Stimulated activated CD8-positive, alpha-beta memory T cell treated with anti-CD3 and anti-CD28 coated beads, Interleukin-4, amount 100 ng/mL, for 24 hours (primary cell): ENCODE data around the gene S100A9.
"Not testable (repeated sequence)": the region's sequence is repeated elsewhere in the genome, so short reads cannot be mapped to it uniquely, and the experiment has no call there.

ENCODE experiments used
- DNase-seq: peaks from one replicate; pipeline ENCODE4 v3.0.0-alpha.2; 2020; ENCODE audit warnings: low read depth

The S100A9 gene

DNA sequence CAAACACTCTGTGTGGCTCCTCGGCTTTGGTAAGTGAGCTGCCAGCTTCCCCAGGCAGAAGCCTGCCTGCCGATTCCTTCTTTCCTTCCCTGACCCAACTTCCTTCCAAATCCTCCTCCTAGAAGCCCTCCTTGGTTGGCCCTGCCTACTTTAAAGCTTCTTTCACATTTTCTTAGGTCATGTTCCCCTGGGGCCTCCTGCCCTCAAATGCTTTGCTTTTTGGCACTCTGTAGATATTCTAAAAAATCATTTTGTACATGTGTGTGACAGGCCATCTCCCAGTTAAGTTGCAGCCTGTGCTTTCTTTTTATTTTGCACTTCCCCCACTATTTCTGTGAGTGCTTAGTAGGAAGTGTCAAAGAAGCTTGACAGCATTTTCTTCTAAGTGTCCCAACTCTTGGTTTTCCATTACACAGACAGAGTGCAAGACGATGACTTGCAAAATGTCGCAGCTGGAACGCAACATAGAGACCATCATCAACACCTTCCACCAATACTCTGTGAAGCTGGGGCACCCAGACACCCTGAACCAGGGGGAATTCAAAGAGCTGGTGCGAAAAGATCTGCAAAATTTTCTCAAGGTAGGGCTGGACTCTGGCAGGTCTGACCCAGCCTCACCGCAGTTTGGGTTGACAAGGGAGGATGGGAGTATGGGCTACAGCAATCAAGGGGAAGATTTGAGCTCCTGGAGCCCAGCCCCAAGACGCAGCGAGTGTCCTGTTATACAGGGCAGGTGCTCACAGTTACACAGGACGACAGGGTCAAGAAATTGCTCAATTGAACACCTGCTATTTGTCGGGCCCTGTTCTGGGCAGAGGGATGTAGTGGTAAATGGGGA, at the start of gene S100A9:
TSS of gene S100A9 (plus strand) at position 2 of the 838 bp plus-strand sequence. CDS start at position 432, 430 bp downstream.
- no peak for DNase-seq

DNA sequence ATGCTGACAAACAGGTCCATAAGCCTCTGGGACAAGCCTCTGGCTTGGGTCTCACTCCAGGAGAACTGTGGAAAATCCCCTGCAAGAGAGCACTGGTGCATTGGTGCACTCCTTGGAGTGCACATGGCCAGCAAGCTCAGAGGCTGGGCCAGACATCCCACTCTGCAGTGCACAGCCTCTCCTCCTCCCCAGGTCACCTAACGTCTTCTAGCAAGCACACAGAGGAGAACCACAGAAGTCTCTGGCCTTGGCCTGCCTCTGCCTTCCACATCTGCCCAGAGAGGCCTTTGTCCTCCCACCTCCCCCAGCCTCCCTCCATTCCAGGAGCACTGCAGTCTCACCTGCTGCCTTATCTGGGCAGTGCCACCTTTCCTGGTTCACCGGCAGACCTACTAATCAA, 49.1 kb upstream of the S100A9 start:
- no peak for DNase-seq

- no peak for DNase-seq
These were observed 48.2 kb upstream of the S100A9 start for GRCh38 chr1:153309441-153309840.

- no peak for DNase-seq
These were observed 47.1 kb upstream of the S100A9 start for GRCh38 chr1:153310526-153310925.

GRCh38 chr1:153312570-153313186, 45.0 kb upstream of the S100A9 start, which contains the start of gene PGLYRP3:
TSS of gene PGLYRP3 (minus strand) at chr1:153312952. CDS start at chr1:153310665, 2,287 bp downstream.
- no peak for DNase-seq

DNA sequence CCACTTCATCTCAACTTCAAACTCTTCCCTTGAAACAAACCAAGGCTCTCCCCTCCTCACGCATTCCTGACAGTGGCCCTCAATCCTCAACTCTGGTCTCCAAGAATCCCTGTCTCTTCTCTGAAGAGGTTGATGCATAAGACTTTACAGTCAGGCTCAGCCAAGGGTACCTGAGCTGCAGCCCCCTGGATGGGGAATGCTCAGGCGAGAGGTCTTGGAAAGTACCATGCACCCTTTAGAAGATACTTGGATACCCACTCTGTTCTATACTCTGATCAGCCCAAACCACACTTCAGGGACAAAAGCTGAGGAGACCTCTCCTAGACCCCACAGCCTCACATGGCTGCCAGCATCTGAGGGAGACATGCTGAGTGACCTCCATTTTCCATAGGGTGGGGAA, 44.4 kb upstream of the S100A9 start:
- DNase-seq = no peak

GRCh38 chr1:153314388-153314787, 43.3 kb upstream of the S100A9 start:
- DNase-seq = not testable (repeated sequence)

- not testable (repeated sequence) for DNase-seq
These were observed 41.6 kb upstream of the S100A9 start for GRCh38 chr1:153316013-153316412.

GRCh38 chr1:153318145-153318544, 39.5 kb upstream of the S100A9 start:
- not testable (repeated sequence) for DNase-seq

DNA sequence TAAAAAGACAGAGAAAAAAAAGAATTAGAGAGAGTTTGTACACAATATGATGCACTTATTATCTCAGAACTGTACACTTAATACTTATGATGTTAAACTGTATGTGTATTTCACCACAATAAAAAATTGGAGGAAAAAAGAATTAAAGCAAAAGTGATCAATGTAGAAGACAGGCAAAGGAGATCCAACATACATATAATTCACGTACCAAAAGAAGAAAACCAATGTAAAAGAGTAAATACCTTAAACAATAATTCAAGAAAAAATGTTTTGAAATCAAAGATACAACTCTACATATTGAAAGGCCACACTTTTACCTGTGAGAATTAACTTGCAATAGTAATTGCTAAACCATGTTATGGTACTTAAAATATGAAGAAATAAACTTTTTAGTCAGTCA, 35.1 kb upstream of the S100A9 start:
- no peak for DNase-seq

DNA sequence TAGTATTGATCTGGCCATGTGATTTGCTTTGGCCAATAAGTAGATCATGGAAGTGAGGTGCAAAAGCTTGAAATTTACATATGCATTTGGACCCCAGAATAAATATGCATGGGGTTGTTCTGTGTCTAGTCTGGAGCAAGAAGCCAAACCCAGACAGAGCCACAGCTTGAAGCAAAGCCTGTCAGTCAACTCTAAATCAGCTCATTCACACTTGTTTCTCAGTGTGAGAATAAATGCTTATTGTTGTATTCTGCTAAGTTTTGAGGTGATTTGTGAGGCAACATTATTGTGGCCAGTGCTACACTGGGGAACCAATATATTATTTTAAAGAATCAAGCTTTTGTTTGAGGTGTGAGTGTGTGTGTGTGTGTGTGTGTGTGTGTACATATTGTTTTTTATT, 32.7 kb upstream of the S100A9 start:
- DNase-seq = no peak

DNA sequence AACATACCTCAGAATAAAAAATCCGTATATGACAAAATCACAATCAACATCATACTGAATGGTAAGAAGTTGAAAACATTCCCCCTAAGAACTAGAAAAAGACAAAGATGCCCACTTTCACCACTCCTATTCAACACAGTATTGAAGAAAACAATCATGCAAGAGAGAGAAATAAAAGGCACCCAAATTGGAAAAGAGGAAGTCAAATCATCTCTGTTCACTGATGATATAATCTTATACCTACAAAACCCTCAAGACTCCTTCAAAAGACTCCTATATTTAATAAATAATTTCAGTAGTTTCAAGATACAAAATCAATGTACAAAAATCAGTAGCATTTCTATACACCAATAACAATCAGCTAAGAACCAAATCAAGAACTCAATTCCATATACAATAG, 23.8 kb upstream of the S100A9 start:
- no peak for DNase-seq

DNA sequence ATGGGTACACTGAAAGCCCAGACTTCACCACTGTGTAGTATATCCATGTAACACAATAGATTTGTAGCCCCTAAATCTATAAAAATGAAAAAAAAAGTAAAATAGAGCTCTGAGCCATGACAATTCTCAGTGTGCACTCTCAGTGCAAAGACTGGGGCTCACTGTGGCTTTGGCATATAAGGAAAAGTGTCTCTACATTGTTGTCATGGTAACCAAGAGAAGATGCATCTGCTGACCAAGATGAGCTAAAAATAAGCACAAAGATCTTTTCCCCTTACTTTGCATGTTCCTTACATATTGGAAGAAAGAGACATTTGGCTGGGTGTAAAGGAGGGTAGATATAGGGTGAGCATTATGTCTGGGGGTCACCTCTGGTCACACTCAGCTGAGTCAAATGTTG, 21.0 kb upstream of the S100A9 start:
- DNase-seq = no peak

GRCh38 chr1:153337980-153338853, 19.4 kb upstream of the S100A9 start:
- DNase-seq = no peak

GRCh38 chr1:153339802-153340201, 17.9 kb upstream of the S100A9 start:
- no peak for DNase-seq

GRCh38 chr1:153340356-153340755, 17.3 kb upstream of the S100A9 start:
- DNase-seq = no peak

DNA sequence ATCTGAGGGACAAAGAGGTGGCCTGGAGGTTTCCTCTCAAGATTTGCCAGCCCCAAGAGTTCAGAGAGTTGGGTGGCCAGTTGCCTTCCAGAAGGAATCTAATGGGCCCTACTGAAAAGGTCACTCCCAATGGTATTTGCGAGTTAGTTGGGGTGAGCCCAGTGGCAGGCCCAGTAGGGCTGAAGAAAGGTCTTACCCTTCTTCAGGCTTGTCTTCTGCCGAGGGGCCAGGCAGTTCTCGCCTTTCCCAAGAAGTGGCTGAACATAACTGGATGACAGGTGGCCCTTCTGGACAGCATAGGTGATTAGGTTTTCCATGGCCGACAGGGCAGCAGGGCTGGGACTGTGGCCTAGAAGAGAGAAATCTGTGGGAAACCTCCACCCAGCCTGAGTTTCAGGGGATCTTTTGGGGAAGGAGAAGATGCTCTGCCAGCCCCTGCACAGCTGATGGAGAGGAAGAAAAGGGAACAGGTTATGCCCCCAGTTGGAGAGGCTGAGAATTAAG, 16.2 kb upstream of the S100A9 start:
- no peak for DNase-seq

DNA sequence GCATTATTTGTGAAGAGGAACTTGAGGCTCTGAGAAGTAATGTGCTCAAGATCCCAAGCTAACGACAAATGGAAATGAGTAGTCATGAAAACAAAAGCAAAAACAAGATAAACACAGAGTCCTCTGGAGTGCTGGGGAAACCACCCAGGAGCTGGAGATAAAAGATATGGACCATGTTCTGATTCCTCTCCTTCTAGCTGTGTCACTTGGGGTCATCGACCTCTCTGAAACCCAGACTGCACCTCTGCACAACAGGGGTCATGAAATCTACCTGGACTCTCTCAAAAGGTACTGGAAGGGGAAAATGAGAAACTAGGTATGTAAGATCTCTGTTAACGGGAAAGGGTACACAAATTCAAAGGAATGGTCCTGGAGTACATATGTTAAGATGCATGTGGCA, 15.5 kb upstream of the S100A9 start:
- DNase-seq = no peak

DNA sequence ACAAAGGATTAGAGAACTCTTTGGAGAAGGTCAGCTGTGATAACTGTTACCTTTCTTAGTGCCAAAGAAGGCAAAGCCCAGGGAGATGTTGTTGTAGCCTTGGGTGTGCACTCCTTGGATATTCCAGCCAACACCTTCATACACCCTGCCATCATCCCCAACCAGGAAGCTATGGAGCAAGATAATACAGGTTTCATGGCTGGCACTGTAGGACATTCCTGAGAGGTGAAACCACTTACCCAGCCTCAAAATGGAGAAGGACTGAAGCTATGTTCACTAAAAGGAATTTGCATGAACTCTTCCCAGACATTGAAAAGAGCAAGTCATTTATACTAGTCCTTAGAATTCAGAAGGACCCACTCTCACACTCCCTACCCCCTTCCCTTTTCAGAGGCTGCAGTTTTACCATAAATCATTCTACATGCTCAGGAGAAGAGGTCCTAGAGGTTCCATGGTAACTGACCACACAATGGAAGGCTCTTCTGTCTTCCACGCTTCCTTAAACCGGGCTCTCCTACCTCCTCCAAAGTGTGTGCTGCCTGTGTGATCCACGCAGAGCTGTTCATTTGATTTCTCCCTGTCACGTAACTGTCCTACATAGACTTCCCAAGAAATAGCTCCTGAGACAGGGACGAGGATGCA, 14.5 kb upstream of the S100A9 start:
- no peak for DNase-seq

- no peak for DNase-seq
These were observed 13.6 kb upstream of the S100A9 start for GRCh38 chr1:153343811-153344717.

DNA sequence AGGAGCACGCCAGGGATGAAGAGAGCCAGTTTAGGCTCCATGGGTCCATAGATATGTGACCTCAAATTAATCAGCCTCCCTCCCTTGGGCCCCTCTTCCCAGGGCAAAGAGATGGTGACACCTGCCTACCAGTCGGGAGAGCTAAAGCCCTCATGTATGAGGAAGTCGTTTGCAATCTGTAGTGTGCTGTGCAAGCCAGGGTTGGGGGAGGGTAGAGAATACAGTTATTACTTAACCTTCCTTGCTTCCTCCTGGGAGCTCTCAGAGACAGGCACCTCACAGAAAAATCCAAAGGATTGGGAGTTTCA, 13.0 kb upstream of the S100A9 start:
- no peak for DNase-seq
